ENCODE measurements around the gene SLC2A4RG.

DNA sequence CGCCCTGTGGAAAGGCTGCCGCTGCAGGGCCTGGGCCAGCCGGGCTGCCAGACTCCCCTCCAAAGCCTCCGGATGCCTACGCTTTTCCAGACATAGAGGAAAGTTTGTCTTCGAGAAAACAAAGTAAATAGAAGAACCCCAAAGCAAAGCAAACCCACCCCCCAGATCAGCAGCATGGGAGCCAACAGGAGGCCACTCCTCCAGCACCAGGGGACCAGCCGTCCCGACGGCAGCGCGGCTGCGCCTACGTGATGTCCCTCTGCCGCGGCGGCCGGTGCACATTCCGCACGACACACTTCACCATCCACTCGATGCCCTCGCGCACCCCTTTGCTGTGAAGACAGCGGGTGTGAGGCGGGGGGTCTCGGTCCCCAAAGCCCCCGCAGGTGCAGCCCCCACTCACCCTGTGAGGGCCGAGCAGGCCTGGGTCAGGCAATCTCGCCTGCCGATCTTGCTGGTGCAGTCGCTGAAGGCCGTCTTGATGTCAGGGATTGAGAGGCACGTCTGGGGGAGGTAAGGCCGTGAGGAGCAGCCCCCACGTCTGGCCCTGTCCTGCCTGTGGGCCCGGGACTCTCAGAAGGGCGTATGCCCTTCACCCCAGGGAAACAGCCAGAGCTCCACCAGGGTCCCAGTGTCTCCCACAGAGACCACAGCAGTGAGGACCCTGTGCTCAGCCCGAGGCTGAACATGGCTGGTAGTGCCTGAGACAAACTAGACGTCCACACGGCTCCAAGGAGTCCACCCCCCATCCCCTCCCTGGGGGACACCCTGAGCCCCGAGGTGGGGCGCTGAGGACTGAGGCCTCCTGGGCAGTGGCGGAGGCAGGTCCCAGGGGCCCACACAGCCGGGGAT lies 39.2 kb upstream of the SLC2A4RG start:
- TF ChIP-seq CTCF (IDR thresholded peaks at IDR 0.05) (no peak), POLR2A (IDR thresholded peaks at IDR 0.05) (no peak)
